A172 (cell line): Measurements from ENCODE around the gene LY9. TPM values are rescaled to one million over a fixed set of nuclear protein-coding genes. Genes with fewer than 3 reads are reported as not detected.
A peak's percentile ranks its signal among the peaks of the same experiment; 100 is the strongest.

Experiments used
- DNase-seq: peaks from one replicate; pipeline ENCODE4 v3.0.0-alpha.2; 2015; ENCODE audit warnings: low spot score
- total RNA-seq: library from RNA; depleted of rRNA; stranded (reverse); fragments of >200 nt; shearing (Covaris generic); gene quantifications from 2 replicates; pipeline ENCODE4 v1.2.3, GENCODE V29; 2014

LY9 gene
- total RNA-seq, 1 experiment from 2014 or later = not detected

DNA sequence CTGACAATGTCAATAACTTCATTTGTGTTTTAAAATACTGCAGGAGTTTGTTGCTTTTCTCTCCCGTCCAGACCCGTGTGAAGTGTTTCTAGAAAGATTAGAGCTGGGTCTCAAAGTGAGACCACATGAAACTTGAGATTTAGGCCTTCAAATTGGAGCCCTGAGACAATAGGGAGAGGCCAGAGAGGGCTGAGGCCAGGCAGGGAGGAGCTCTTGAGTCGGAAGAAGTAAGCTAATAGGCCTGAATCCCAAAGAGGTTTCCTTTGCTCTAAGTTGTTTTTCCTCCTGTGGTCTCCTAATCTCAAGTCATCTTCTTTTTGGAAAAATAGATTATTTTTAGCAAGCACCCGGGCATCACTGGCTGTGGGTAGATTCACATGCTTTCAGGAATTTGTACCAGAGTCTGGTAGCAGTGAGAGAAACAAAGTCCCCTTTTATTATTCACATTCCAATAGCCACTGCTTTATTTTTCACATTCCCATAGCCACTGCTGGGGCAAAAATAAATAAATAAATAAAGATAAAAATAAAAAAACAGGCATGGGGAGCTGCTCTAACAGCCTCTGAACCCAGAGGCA lies 41.1 kb downstream of the LY9 start:
- DNase-seq = peak; percentile 29

DNA sequence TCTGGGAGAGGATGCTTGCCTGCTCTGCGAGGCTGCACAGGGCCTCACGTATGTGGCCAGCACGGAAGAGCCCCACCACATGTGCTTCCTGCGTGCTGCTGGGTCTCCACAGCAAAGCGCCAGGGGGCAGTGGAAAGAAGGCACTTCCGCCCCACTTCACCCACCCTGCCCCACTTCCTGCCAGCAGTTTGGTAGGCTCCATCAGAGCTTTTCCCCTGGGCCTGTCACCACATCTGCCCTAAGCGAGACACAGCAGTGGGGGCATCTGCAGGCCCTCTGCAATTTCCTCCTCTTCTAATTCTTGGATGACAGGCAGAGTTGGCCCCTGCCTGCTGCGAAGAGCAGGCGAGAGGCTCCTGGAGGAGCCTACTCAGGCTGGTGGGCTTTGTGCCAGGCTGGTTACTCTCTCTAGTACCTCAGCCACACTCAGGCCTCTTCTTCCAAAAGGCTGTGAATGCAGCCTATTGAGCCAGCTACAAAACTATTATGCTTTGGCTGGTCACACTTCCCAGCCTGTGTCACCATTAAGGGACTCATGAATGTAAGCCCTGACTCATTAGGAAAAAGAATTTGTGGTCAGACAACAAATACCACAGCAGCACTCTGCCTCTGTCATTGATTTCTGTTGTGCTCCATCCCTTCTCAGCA lies 41.7 kb downstream of the LY9 start:
- DNase-seq = peak; percentile 86

DNA sequence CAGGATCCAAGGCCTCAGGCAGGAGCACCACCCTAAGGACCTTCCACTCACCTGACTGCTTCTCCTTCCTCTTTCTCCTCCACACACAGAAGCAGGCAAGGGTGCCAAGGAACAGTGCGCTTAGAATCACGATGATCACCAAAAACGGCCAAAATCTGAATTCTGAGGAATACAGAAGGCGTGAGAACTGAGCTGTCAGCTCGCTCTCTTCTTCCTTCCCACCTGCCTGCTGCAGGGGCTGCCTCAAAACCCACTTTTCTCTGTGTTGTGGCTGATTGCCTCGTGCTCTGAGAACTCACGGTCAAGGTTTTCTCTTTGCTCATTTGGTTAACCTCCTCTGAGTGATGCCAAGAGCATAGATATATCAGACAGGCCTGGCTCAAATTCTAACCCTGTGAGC lies 42.9 kb downstream of the LY9 start:
- no peak for DNase-seq

DNA sequence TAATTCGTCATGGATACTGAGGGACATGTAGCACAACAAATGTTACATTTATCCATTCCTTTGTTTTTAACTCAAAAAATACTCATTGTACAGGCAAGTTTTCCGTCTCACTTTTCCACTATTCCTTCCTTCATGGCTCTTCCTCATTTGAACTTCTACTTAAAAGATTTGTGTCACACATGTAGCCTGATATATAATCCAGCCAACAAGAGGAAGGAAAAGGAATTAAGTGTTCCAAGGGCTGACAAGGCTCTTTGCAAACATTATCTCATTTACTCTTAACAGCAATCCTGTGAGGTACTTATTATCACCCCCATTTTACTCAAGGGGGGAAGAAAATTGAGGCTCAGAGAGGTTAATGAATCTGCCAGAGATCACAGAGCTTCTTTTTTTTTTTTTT lies 43.8 kb downstream of the LY9 start:
- no peak for DNase-seq

DNA sequence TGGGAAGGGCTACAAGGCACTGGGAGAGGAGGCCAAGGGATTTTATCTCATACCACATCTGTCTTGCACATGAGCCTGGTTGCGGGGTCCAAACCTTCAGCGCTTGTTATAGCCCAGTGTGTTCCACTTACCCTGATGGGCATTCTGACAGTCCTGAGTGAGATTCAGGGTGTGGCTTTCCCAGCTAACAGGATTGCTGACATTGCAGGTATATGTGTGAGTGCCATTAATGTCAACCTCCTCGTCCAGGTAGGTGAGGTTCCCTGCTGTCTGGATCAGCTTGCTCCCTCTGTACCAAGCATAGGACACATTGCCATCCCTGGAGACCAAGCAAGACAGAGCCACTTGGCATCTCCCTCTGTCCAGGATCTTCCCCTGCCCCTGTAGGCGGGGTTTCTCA lies 45.1 kb downstream of the LY9 start:
- no peak for DNase-seq

DNA sequence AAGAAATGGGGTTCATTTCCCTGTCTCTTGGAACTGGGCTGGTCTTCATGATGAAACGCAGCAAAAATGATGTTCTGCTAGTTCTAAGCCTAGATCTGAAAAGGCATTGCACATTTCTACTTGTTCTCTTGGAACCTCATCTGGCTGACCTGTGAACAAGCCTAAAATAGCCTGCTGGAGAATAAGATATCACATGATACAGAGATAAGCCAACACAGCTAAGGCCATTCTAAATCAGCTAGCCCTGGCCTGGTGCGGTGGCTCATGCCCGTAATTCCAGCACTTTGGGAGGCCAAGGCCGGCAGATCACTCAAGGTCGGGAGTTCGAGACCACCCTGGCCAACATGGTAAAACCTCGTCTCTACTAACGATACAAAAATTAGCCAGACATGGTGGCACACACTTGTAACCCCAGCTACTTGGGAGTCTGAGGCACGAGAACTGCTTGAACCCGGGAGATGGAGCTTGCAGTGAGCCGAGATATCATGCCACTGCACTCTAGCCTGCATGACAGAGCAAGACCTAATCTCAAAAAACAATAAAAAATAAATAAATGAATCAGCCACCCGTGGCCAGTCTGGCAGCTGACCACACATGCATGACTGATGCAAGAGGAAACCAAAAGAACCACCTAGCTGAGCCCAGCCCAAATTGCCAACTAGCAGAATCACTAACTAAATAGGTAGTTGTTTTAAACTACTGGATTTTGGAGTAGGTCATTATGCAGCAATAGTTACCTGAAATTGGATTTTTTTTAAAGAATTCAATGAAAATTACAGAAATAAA lies 48.7 kb downstream of the LY9 start:
- DNase-seq = peak; percentile 77

DNA sequence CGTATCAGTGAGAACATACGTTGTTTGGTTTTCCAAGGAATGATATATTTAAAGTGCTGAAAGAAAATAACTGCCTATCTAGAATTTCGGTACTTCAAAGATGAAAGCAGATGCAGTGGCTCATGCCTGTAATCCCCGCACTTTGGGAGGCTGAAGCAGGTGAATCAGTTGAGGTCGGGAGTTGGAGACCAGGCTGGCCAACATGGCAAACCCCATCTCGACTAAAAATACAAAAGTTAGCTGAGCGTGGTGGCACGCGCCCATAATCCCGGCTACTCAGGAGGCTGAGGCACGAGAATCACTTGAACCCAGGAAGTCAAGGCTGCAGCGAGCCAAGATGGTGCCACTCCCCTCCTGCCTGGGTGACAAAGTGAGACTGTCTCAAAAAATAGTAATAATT lies 50.3 kb downstream of the LY9 start:
- no peak for DNase-seq

DNA sequence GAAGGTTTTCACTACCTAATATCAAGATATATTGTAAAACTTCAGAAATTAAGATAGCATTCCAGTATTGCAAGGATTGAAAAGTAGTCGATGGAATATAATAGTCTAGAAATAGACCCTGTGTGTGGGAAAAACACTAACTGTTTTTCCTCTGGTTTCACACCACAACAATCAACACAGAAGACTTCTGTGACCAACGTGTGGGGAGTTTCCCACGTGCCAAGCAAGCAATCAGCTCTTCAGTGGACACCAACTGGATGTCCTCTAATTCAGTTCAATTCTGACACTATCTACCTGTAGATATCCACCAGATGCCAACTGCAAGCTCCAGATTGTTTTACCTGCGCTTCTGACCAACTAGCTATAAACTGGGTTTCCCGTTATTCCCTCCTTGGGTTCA lies 54.6 kb downstream of the LY9 start:
- no peak for DNase-seq

DNA sequence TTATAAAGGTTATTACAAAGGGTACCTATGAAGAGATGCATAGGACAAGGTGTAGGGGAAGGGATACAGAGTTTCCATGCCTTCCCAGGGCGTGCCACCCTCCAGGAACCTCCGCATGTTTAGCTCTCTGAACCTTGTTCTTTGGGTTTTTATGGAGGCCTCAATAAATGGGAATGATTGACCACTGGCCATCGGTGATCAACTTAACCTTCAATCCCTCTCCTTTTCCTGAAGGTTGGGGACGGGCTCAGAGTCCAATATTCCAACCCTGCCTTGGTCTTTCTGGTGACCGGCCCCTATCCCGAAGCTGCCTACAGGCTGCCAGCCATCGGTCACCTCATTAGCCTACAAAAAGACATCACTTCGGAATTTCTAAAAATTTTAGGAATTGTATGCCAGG lies 55.0 kb downstream of the LY9 start:
- no peak for DNase-seq

DNA sequence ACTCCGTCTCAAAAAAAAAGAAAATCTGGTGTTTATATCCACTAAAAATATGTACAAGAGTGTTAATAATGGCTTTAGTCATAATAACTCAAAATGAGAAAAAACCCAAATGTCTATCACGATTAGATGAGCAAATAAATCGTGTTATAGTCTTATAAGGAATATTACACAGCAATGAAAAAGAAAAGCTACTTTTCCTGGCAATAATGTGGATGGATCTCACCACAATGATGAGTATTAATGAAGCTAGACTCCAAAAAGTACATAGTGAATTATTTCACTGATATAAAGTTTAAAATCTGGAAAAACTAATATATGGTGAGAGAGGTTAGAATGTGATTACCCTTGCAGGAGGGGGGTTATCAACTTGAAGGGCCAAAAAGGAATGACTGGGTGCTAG lies 57.0 kb downstream of the LY9 start:
- no peak for DNase-seq

DNA sequence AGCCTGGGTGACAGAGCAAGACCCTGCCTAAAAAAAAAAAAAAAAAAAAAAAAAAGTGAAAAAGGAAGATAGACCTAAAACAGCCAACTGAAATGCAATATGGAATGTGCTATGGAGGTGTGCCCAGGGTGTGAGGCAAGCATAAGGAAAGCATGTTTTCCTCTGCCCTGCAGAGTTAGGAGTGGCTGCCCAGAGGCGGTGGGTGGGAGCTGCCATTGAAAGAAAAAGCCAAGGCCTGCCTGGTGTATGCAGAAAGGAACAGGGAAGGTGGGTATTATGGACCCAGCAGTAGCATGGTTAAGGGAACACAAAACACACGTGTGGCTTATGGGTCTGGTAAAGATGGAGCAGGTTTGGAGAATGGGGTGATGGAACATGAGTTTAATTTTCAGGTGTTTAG lies 57.8 kb downstream of the LY9 start:
- DNase-seq = no peak

DNA sequence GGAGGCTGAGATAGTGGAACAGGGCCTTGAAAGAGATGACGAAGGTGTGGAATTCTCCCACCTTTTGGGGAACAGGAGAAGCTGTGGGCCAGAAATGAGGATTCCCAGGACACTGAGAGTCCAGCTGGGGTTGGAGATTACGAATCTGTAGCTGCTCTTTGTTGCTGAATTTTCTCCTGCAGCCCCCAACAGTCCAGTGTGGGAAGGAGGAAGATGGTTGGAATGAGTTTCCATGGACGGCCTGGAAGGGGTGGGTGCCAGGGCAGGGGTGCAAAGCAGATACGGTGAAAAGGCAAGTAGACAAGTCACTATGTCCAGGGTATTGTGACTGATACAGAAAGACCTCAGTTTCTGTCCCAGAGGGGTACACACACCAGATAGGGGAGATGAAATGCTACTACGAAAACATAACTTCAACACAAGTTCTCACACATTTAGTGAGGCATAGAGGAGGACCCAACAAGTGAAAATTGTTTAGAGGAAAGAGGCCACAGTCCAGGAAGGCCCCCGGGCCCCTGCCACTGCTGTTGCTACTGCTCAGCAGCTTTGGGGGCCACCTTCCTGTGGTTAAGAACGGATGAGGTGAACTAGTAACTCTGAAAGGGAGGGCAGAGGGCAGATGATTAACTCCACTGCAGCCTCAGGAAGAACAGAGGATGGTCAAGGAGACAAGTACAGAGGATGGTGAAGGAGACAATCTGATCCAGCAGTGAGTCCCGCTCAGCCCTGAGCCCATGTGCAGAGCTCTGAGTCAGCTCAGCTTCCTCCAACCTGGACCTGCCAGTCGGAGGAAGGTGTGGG lies 59.4 kb downstream of the LY9 start:
- no peak for DNase-seq

DNA sequence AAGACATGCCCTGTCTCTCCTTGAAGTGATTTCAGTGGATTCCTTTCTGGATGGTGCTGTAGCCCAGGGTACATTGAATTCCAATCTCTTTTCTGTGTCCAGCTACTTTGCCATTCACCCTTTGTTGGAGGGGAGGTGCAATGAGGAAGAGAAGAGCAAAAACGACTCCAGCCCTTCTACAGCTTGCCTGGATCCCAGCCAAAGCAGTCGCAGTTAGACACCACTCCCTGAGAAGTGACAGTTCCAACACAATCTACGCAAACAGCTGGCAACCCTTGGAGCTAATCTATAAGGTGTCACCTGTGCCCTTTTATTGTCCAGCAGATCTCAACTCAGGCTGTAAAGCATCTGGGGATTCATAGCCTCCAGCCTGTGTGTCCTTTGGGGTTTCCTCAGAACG lies 62.1 kb downstream of the LY9 start:
- DNase-seq = no peak

DNA sequence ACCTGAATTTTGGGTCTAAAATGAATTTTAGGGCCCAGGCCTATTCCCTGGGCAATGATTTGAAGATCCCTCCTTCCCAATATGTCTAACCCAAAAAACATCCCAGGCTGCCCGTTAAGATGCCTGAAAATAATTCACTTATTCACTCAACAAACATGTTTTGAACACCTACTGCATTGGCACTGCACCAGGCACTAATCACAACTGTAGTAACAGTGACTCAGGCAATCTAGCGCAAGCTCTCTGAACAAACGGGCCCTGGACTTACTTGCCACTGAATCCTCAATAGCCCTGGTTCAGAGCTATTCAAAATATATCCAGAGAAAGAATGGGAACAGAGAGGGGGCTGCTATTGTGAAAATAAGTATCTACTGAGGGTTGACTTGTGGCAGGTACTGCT lies 62.5 kb downstream of the LY9 start:
- no peak for DNase-seq

DNA sequence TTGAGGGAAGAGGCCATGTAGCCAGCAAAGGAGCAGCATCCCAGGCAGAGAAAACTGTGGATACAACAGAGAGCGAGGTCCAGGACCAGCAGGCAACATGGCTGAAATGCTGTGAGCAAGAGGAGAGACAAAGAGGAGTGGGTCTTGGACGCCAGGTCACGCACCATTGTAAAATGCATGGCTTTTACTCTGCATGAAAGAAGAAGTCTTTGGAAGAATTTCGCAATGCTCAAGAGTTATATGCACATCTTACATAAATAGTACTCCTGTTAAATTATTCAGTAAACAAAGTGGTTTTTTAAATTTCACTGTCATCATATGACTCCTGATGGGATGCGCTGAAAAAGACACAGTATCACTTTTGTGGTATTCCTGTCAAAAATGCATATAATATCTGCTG lies 63.2 kb downstream of the LY9 start:
- no peak for DNase-seq

DNA sequence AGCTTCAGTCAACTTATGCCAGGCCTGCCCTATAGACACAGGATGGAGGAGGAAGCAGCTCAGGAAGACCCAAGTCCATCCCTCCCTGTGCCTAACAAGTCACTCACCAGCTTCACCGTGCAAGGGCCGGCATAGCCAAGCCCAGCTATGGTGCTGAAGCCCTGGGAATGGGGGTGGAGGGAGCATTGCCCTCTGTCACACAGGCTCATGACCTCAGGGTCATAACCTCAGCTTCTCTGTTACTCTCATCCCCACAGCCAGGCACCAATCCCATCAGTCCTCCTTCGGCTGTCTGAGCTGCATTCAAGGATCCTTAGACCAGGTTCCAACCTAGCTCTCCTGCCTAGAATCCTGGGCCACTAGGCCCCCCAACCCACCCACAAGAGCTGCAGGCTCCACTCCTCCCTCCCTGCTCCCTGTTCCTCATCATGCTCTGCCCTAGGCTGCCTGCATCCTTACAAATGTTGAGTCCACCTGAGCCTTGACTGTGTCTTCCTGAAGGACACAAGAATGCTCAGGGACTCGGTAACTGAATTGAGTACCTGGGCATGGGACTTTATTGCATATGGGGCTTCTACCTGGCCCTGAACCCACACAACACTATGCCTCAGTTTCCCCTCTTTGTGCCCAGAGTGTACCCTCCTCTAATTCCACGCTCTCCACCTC lies 65.0 kb downstream of the LY9 start:
- no peak for DNase-seq

DNA sequence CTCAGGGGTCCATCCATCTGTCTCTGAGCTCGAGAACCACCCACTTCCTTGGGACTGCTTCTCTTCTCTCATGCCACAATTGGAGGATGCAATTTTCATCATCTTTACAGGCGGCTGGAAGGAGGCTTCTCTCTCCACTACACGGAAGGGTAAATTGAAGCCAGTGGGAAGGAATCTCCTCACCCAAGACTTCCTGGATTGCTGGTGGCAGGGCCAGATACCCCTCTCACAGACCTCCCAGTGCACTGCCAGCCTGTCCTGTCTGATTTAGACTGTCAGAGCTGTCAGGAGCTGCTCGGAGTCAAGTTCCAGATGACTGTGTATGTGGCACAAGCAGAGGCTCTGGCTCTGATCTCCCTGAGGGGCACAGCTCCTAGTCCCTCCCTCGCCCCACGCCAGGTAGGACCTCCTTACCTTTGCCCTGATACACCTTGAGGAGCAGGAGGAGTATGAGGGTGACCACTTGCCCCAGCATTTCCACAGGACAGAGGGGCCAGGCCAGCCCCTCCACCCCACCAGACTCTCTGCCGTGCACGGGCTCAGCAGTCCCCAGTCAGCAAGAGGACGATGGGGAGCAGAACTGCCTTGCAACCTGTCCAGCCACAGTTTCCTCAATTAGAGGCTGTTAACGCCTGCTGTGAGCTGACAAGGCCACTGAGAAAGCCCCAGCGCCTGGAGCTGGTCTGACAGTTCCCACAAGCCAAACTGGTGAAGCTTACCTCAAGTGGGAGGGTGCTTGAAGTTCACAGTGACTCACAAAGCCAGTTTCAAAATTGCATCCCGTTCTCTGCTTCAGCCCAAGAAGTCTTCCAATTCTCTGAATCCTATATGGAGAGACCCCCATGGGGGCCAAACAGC lies 66.5 kb downstream of the LY9 start, which contains the start of gene CD244:
TSS of gene CD244 (minus strand) at position 685 of the 858 bp plus-strand sequence. CDS start at position 475, 210 bp downstream.
- DNase-seq = peak; percentile 10

DNA sequence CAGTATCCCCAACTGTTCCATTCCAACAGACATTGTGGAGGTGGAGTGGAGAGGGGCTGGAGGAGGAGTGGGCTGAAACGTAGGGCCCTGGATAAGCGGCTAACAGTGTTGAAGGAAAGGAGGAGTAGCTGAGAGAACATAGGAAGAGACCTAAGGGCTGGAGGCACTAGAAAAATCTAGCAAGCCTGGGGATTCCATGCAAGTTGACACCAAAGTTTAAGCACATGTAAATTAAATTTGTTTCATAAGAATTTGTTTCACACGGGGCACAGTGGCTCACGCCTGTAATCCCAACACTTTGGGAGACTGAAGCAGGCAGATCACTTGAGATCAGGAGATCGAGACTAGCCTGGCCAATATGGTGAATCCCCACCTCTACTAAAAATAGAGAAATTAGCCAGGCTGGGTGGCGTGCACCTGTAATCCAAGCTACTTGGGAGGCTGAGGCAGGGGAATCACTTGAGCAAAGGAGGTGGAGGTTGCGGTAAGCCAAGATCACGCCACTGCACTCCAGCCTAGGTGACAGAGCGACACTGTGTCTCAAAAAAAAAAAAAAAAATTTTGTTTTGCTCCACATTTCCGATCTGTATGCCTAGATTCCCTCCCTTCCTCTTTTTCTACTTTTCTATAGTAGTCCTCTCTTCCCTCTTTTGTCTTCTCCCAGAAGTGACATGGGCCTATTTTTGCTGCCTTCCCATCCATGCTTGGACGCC lies 67.2 kb downstream of the LY9 start:
- no peak for DNase-seq

DNA sequence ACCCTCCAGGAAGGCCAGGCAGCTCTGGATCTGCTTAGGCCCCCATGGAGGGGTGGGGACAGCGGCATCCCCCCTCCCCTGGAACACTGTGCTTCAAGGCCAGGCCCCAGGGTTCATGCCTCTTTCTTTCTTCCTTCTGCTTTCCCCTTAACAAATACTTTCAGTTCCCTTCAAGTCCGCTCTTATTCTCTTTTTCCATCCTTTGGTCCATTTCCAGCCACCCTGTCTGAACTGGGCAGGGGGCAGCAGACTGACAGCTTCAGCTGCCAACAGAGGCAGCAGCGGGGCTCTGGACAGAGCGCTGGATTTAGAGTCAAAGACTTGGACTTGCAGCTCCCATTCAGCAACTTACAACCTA lies 67.8 kb downstream of the LY9 start:
- no peak for DNase-seq

DNA sequence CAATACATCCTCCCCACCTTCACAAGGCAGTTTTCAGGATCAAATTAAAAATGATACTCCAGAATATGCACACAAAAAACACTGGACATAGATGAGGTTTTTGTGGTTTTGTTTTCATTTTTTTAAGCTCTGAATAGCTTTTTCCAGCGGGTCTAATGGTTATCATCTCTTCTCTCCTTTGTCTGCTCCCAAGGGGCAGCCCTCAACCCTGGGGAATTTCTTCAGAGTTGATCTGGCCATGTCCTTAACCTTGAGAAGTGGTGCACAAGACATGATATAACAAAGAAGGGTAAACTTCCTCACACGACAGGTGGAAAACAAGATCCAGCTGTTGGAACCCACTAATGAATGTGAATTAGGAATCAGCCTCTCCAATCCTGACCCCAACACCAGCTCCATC lies 68.2 kb downstream of the LY9 start:
- no peak for DNase-seq
